H1 (cell line): ENCODE measurements around the gene FBXO46. TPM values are rescaled to one million over a fixed set of nuclear protein-coding genes. Genes with fewer than 3 reads are reported as not detected.

Experiments used
- CBX5 ChIP-seq: fragments of 300-800, 300-1000 bp; sonication (generic); IDR thresholded peaks from 2 replicates; pipeline ENCODE4 v1.7.1; 2016; ENCODE audit warnings: antibody characterized with exemption, low read length, low read depth
- PHF8 ChIP-seq: fragments of 200-600 bp; sonication (generic); conservative IDR thresholded peaks from 2 replicates; pipeline ENCODE4 v1.7.1; 2012; ENCODE audit warnings: low read depth, mild to moderate bottlenecking, inconsistent platforms, low read length, moderate library complexity
- RAD21 ChIP-seq, 2 experiments: IDR thresholded peaks in 1 of 2; conservative IDR thresholded peaks in 1 of 2; 2 replicates each; pipeline ENCODE4 v1.6.1; 2011; ENCODE audit warnings: low read depth in 2 of 2, low read length in 2 of 2, improper control_type of control experiment in 1 of 2, inconsistent platforms in 1 of 2, mild to moderate bottlenecking in 1 of 2, moderate library complexity in 1 of 2
- TCF12 ChIP-seq: IDR thresholded peaks from 2 replicates; pipeline ENCODE4 v1.6.1; 2011; ENCODE audit warnings: low read depth, mild to moderate bottlenecking, low read length
- TEAD4 ChIP-seq: IDR thresholded peaks from 2 replicates; pipeline ENCODE4 v1.6.1; 2012; ENCODE audit warnings: low read depth, low read length, inconsistent platforms, mixed read lengths
- polyA plus RNA-seq, 7 experiments: library from polyadenylated mRNA; depleted of rRNA in 3 of 7; stranded (reverse) in 5 of 7; unstranded in 2 of 7; fragments of >200 nt in 5 of 7; fragments of 200-250 nt in 2 of 7; gene quantifications; 1 replicate in 5 of 7; 2 replicates in 1 of 7; 4 replicates in 1 of 7; pipeline versions ENCODE4 v1.2.1 to v1.2.3, GENCODE V29; 2011 to 2013; ENCODE audit warnings: missing spikeins in 2 of 7, mixed read lengths in 2 of 7
- total RNA-seq: library from RNA; stranded (reverse); fragmentation: NEBNext Ultra II Directional; extraction: Animal tissue kit (Norgen Biotek cat#: 25700); gene quantifications from 2 replicates; pipeline ENCODE4 v1.2.1, GENCODE V29; 2021
- TF ChIP-seq, protein P1 (sequence below): IDR thresholded peaks from 2 replicates; pipeline ENCODE4 v1.6.1; 2012; ENCODE audit warnings: inconsistent platforms

The FBXO46 gene
- total and polyA plus RNA-seq, 2 of the 8 experiments (the other 6 are each of a cell fraction or from before 2014, with no cell fraction given) = 11.2 to 38.9 TPM

DNA sequence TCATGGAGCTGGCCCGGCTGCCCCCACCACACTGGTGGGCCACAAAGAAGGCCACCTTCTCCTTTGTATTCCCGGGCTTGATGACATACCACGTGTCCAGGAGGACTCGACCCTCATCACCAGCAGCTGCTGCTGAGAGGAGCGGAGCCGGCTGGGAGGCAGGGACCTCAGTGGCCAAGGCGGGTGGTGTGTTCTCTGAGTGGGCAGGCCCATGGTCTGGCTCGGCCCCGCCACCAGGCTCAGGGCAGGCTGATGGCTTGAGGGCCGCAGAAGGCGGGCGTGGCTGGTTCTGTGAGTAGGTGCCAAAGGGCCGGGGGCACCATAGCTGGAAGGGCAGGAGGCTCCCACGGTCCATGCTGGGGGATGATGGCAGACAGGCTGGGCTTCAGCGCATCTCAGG is 17.6 kb downstream of the FBXO46 start (continued):
- TF ChIP-seq, protein P1, sequence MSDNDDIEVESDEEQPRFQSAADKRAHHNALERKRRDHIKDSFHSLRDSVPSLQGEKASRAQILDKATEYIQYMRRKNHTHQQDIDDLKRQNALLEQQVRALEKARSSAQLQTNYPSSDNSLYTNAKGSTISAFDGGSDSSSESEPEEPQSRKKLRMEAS = no peak
- TF ChIP-seq CBX5 (no peak), RAD21 (IDR thresholded peaks at IDR 0.05 in 1 of 2, conservative IDR thresholded peaks at IDR 0.05 in 1 of 2; ENCODE audit: low read depth in 2 of 2, low read length in 2 of 2) (no peak), TEAD4 (no peak), PHF8 (no peak), TCF12 (no peak)
